ENCODE results near the gene ZBTB47.

- TF ChIP-seq CTCF (conservative IDR thresholded peaks at IDR 0.05 in 1 of 2, IDR thresholded peaks at IDR 0.05 in 1 of 2; ENCODE audit: low read depth in 1 of 2, low read length in 2 of 2) (no peak), EZH2 (IDR thresholded peaks at IDR 0.05; ENCODE audit: low read length, missing control alignments) (no peak)
These were observed 44.9 kb downstream of the ZBTB47 start for GRCh38 chr3:42698216-42698910.

Measured in fibroblast of lung (primary cell).